GM18499 (cell line): ENCODE results near the gene OLIG3.

ENCODE experiments used
- ATAC-seq: cut with Tn5 transposase; IDR thresholded peaks from one replicate; pipeline ENCODE4 v1.9.1; 2021; ENCODE audit warnings: moderate number of reproducible peaks; ENCODE audit not compliant: insufficient read depth, unreplicated experiment

Gene OLIG3

GRCh38 chr6:137473598-137473997 is 20.6 kb downstream of the OLIG3 start:
- ATAC-seq = no peak

DNA sequence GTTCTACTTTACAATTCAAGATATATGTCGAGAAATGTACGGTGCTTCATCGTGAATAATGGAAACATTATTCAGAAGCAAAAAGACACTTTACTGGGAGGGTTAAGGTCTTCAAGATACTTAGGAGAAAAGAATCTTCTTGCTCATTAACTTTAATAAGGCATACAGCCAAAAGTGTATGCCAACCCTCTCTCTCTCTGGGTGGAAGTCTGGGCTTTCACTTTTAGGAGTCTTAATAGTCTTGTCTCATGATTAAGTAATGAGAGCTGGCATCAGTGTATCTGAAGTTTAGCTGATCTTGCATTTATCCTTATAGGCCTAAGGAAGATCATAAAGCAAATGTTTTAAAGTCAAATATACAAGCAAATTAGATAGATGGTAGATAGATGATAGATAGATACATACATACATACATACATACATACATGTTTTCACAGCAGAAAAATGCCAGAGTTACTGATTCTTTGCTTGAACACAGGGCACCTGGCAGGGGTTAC is 21.5 kb downstream of the OLIG3 start:
- no peak for ATAC-seq

DNA sequence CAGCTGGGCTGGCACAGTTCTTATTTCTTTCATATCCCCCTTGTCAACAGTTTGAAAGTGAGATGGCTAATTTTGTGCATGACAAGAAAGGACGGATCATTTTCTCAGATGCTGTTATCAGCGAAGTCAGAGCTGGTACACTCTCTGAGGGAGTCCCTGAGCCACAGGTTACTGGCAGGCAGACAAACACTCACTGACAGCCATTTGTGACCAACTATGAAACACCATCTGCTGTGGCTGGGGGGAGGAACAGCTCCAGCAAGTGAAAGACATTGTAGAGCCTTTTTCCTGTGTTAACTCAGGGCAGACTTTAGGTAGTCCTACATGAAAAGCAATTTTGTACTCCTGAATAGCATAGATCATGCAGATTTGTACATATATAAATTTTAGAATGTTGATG is 22.2 kb downstream of the OLIG3 start:
- ATAC-seq = no peak

- ATAC-seq = no peak
Measured at GRCh38 chr6:137471497-137471896, 22.7 kb downstream of the OLIG3 start.

DNA sequence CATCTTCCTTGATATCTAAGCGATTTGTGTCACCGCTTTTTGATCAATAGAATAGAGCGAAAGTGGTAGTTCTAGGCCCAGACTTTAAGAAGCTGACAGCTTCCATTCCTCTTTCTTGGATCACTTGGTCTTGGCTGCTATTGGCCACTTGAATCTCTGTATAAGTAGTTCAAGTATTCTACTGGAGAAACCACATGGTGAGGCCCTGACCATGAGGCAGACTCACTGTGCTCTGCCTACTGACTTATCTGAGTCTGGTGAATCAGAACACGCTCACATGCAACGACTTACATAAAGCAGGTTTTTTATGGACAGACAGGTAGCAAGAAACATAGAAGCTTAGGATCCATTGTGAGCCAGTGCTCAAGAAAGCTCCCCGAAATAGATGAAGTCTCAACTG is 27.0 kb downstream of the OLIG3 start:
- ATAC-seq = no peak

DNA sequence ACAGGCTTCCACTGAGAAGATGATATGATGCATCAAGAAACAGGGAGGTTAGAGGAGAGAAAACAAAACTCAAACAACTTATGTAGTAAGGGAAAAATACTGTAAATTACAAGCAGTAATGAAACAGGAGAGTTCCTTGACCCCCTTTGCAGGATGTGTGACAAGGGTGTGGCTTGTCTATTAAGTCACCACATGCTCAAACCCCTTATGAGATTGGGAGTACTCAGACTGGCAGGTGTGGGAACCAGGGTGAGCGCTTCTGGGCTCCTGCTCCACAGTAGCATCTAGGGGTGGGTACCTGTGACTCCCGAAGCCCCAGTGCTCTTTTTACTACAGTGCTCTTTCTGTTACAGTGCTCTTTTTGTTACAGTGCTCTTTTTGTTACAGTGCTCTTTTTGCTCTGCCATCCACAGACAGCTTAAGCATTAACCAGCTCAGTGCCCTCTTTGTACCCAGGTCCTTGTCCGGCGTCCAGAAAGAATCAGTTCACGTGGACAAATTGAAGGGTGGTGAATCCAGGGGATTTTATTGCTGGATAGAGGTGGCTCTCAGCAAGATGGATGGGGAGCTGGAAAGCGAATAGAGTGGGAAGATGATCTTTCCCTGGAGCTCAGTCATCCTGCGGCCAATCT is 28.7 kb downstream of the OLIG3 start:
- ATAC-seq = no peak

DNA sequence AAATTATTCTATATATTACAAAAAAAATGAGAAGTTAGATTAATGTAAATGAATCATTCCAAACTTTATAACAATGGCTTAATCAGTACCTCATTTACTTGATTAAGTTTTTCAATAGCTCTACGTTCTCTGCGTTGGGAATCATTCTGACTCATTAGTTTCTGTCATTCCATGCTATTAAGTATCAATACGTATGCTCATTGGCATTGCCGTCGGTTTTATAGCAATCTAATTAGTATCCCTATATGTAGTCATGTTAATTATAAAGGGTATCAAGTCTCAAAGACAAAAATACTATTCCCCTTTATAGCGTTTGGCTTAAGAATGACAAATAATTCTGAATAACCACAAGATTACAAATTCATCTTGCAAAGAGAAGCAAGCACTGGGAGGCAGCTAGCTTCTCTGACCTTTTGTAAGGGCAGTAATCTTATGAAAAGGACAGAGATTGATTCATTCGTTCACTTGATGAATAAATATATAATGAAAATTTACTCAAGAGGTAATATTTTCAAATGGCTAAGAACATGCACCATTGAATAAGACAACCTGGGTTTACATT is 41.8 kb downstream of the OLIG3 start:
- no peak for ATAC-seq

GRCh38 chr6:137443901-137444300 is 50.3 kb downstream of the OLIG3 start:
- ATAC-seq = no peak
